ENCODE measurements around the gene PPRC1.

PPRC1 gene

GRCh38 chr10:102117391-102118159 lies 15.3 kb upstream of the PPRC1 start:
- DNase-seq = peak; percentile 16 to 30

- DNase-seq = no peak
Observed at GRCh38 chr10:102118867-102119266, 14.0 kb upstream of the PPRC1 start.

- DNase-seq = no peak
Observed at GRCh38 chr10:102119417-102120141, 13.3 kb upstream of the PPRC1 start.

- peak in 1 of 2 experiments; percentile 58 for DNase-seq
Observed at GRCh38 chr10:102120142-102120990, 12.5 kb upstream of the PPRC1 start, which contains the start of gene LDB1. Gene LDB1, minus strand, starts transcription at chr10:102120368. Its CDS starts 258 bp downstream, at chr10:102120110.

- no peak for DNase-seq
Observed at GRCh38 chr10:102120991-102121738, 11.7 kb upstream of the PPRC1 start.

- no peak for DNase-seq
Observed at GRCh38 chr10:102121739-102122372, 11.0 kb upstream of the PPRC1 start.

- DNase-seq = no peak
Observed at GRCh38 chr10:102122450-102122849, 10.4 kb upstream of the PPRC1 start.

- DNase-seq = no peak
Observed at GRCh38 chr10:102123223-102123622, 9.6 kb upstream of the PPRC1 start.

GRCh38 chr10:102131286-102132170 lies 1.3 kb upstream of the PPRC1 start:
- DNase-seq = no peak

- no peak for DNase-seq
Observed at GRCh38 chr10:102132193-102132562, 662 bp upstream of the PPRC1 start.

GRCh38 chr10:102133373-102134195 lies 744 bp downstream of the PPRC1 start:
- peak in 1 of 2 experiments; percentile 40 for DNase-seq

GRCh38 chr10:102134416-102134815 lies 1.6 kb downstream of the PPRC1 start:
- DNase-seq = no peak

- peak; percentile 13 to 17 for DNase-seq
Observed at GRCh38 chr10:102135956-102136526, 3.2 kb downstream of the PPRC1 start.

GRCh38 chr10:102139281-102140110 lies 6.7 kb downstream of the PPRC1 start:
- DNase-seq = no peak

- DNase-seq = no peak
Observed at GRCh38 chr10:102140218-102140617, 7.4 kb downstream of the PPRC1 start.

- no peak for DNase-seq
Observed at GRCh38 chr10:102140913-102141540, 8.2 kb downstream of the PPRC1 start.

- DNase-seq = no peak
Observed at GRCh38 chr10:102141583-102142107, 8.8 kb downstream of the PPRC1 start.

- DNase-seq = no peak
Observed at GRCh38 chr10:102146971-102147428, 14.2 kb downstream of the PPRC1 start.
